Right lobe of liver (tissue), 6 donors: ENCODE measurements around the gene TM9SF3. TPM values are rescaled to one million over a fixed set of nuclear protein-coding genes. Genes with fewer than 3 reads are reported as not detected.
"Not testable (repeated sequence)": the region's sequence is repeated elsewhere in the genome, so short reads cannot be mapped to it uniquely, and the experiment has no call there.

Experiments
- ATAC-seq, 4 donors: fragments of 200-7000 bp; cut with Tn5 transposase; one replicate each; pipeline ENCODE4 v1.9.1; 2020; ENCODE audit warnings: mild to moderate bottlenecking in 4 of 4, moderate library complexity in 4 of 4
- DNase-seq, 3 donors: peaks; one replicate each; pipeline ENCODE4 v3.0.0-alpha.2; 2020
- H3K27ac ChIP-seq, 3 donors: fragments of 200-600 bp; one replicate each; pipeline ENCODE4 v1.8.0; 2022
- H3K27me3 ChIP-seq, 2 donors: fragments of 200-600 bp; one replicate each; pipeline ENCODE4 v1.8.0; 2022
- H3K36me3 ChIP-seq, 4 donors: fragments of 200-600 bp; sonication (generic) in 1 of 4; one replicate each; pipeline versions ENCODE4 v1.5.1 to v1.8.0; 2017 to 2022; ENCODE audit warnings: control low read depth in 1 of 4
- H3K4me1 ChIP-seq, 4 donors: fragments of 200-600 bp; sonication (generic) in 1 of 4; one replicate each; pipeline versions ENCODE4 v1.5.1 to v1.8.0; 2017 to 2022; ENCODE audit warnings: control low read depth in 1 of 4
- H3K4me3 ChIP-seq, 3 donors: fragments of 200-600 bp; one replicate each; pipeline ENCODE4 v1.8.0; 2022
- H3K9me3 ChIP-seq, 4 donors: fragments of 200-600 bp; sonication (generic) in 1 of 4; one replicate each; pipeline versions ENCODE4 v1.5.1 to v1.8.0; 2017 to 2022; ENCODE audit warnings: control low read depth in 1 of 4
- CTCF ChIP-seq, 4 donors: fragments of 200-600 bp in 3 of 4; fragments of 450-650 bp in 1 of 4; IDR thresholded peaks; one replicate each; pipeline versions ENCODE4 v1.5.1 to v1.8.0; 2016 to 2022; ENCODE audit warnings: antibody characterized with exemption in 4 of 4, mild to moderate bottlenecking in 2 of 4
- POLR2A ChIP-seq: fragments of 450-650 bp; IDR thresholded peaks from one replicate; pipeline ENCODE4 v1.6.1; 2017; ENCODE audit warnings: antibody characterized with exemption, mild to moderate bottlenecking
- WGBS: methylation state at CpG from one replicate; pipeline ENCODE4 v1.1.6; 2018; ENCODE audit warnings: low coverage, low lambda C conversion rate; ENCODE audit not compliant: insufficient coverage; ENCODE audit errors: missing lambda C conversion rate; 5-methylcytosine and 5-hydroxymethylcytosine counted together
- intact Hi-C, 2 donors: fragments of 100-400 bp; cut with DNase I; formaldehyde crosslinking; loops; one replicate each; pipeline versions ENCODE4 v1.11.2 to v1.14.1; 2022
- total RNA-seq, 6 experiments: library from RNA; depleted of rRNA in 2 of 6; stranded (reverse); fragments of >200 nt in 2 of 6; fragmentation: NEBNext Ultra II Directional in 3 of 6; extraction: Animal tissue kit (Norgen Biotek cat#: 25700) in 3 of 6; gene quantifications; one replicate each; pipeline versions ENCODE4 v1.1.0 to v1.2.4, GENCODE V29; 2016 to 2023
- donor health status: DM: no; HTN: yes; CAD: no.
- donor health status: DM: no; HTN: no; CAD: no.
- donor health status: DM: no; HTN: no; CAD: no.
- donor health status: DM: no; HTN: yes; CAD: no.
- donor health status: DM: no; HTN: yes; CAD: no.

TM9SF3 gene
- total RNA-seq, 6 experiments from 2014 or later: 45.0 to 96.6 (median 71.8) TPM

- TF ChIP-seq CTCF (IDR thresholded peaks at IDR 0.05) (no peak), POLR2A (no peak)
- peaks cover 0 to 10% (median 3%) of the 10 kb centered on the region in 4 donors for H3K4me1 ChIP-seq
These were observed 10.4 kb downstream of the TM9SF3 start for GRCh38 chr10:96576277-96576980.

DNA sequence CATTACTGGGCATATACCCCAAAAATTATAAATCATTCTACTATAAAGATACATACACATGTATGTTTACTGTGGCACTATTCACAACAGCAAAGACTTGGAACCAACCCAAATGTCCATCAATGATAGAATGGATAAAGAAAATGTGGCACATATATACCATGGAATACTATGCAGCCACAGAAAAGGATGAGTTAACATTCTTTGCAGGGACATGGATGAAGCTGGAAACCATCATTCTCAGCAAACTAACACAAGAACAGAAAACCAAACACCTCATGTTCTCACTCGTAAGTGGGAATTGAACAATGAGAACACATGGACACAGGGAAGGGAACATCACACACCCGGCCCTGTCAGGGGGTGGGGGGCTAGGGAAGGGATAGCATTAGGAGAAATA is 12.2 kb downstream of the TM9SF3 start:
- H3K4me1 ChIP-seq: peaks cover 0 to 10% (median 0%) of the 10 kb centered on the region in 4 donors
- H3K9me3 ChIP-seq, ATAC-seq, H3K36me3 ChIP-seq, H3K4me3 ChIP-seq, intact Hi-C loops, H3K27me3 ChIP-seq, DNase-seq, H3K27ac ChIP-seq: not testable (repeated sequence)
- 91% methylated on average over 1 of the region's 2 CpGs for WGBS

More at GRCh38 chr10:96576277-96576980, 10.4 kb downstream of the TM9SF3 start:
- H3K36me3 ChIP-seq: peaks cover 0 to 6% (median 3%) of the 10 kb centered on the region in 4 donors
- no peak overlapping the region for H3K27ac ChIP-seq
- H3K9me3 ChIP-seq: no peaks in the 10 kb centered on the region
- no peak for ATAC-seq
- intact Hi-C loops: no loop called here
- no peak overlapping the region for H3K4me3 ChIP-seq
- DNase-seq: no peak
- WGBS: 46% methylated on average over 1 of the region's 1 CpG
- no peaks in the 10 kb centered on the region for H3K27me3 ChIP-seq

- intact Hi-C loops: no loop called here
- 59% methylated on average over 5 of the region's 5 CpGs for WGBS
- Histone ChIP-seq H3K4me1 (peaks cover 0 to 25% (median 6%) of the 10 kb centered on the region in 4 donors), H3K4me3 (no peak overlapping the region), H3K27ac (no peak overlapping the region), H3K36me3 (peaks cover 0 to 6% (median 3%) of the 10 kb centered on the region in 4 donors), H3K9me3 (no peaks in the 10 kb centered on the region), H3K27me3 (no peaks in the 10 kb centered on the region)
- ATAC-seq (peak in 1 of 4 donors; percentile 32), DNase-seq (no peak)
- TF ChIP-seq CTCF (IDR thresholded peaks at IDR 0.05) (no peak), POLR2A (no peak)
These were observed 13.8 kb downstream of the TM9SF3 start for GRCh38 chr10:96573036-96573435.

DNA sequence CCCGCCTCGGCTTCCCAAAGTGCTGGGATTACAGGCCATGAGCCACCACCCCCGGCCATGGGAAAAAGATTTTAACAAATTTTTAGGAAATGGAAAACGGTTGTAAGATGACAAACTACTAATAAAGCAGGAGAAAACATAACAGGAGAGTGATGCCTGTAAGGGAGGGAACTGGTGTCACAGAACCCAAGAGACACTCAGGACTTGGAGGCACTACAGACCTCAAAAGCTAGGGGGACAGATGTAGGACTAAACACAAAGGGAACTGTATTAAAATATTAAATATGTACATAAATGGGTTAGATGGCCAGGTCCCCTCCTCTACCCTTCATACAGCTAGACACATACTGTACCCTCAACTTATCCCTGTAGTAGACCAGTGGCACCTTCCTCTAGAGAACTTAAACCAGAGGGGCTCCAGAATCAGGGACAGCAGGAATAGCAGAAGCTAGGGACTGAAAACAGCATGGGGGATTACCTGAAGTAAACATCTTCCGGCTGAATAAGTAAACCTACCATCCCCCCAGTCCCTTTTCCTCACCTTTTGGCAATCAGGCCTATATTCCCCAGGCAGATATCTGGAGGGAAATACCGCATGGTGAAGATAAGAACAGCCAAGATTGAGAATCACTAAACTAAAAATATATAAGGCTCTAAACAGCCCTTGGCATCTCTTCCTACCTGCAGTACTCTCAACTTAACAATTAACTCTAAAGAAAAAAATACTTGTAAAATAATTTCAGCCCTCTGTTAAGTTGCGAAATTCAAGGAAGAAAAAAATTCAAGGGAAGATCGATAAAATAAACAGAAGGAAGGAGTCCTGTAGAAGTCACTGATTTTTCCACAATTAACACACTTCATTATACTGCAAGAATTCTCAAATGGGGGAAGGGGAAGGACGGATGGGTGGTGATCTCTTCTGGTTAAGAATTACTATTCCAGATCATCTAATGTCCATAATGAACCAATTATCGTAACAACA is 15.5 kb downstream of the TM9SF3 start:
- no peak overlapping the region for H3K27ac ChIP-seq
- H3K4me3 ChIP-seq: no peak overlapping the region
- H3K36me3 ChIP-seq: peaks cover 0 to 4% (median 2%) of the 10 kb centered on the region in 4 donors
- TF ChIP-seq POLR2A (no peak), CTCF (IDR thresholded peaks at IDR 0.05) (no peak)
- peaks cover 0 to 18% (median 6%) of the 10 kb centered on the region in 4 donors for H3K4me1 ChIP-seq
- DNase-seq (no peak), ATAC-seq (peak in 1 of 4 donors; percentile 12)
- H3K9me3 ChIP-seq: no peaks in the 10 kb centered on the region
- WGBS: 78% methylated on average over 10 of the region's 10 CpGs
- no peaks in the 10 kb centered on the region for H3K27me3 ChIP-seq
- intact Hi-C loops: no loop called here
